Measurements from ENCODE around the gene MAMDC2. TPM values are rescaled to one million over a fixed set of nuclear protein-coding genes. Genes with fewer than 3 reads are reported as not detected.
"Not testable (repeated sequence)": the region's sequence is repeated elsewhere in the genome, so short reads cannot be mapped to it uniquely, and the experiment has no call there.

The MAMDC2 gene
- polyA plus RNA-seq, 2 donors = 3.3 to 7.0 TPM

DNA sequence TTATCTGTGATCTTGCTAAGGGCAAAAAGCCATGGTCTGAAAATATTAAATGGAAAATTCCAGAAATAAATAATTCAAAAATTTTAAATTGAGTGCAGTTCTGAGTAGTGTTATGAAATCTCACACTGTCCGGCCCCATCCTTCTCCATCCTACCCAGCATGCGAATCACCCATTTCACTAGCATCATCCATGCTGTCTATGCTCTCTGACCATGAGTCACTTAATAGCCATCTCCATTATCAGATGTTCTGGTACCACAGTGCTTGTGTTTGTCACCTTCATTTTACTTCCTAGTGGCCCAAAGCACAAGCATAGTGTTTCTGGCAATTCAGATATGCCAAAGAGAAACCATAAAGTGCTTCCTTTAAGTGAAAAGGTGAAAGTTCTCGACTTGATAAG is 151.8 kb downstream of the MAMDC2 start:
- 86 to 91% methylated on average over 3 of the region's 3 CpGs for WGBS, 2 donors

GRCh38 chr9:70197216-70198044 is 153.8 kb downstream of the MAMDC2 start:
- Histone ChIP-seq H3K4me1 (ENCODE audit: control insufficient read depth in 2 of 2, insufficient read depth in 2 of 2, low read length in 1 of 2) (no peaks in the 10 kb centered on the region), H3K9me3 (ENCODE audit: control insufficient read depth in 2 of 2, insufficient read depth in 1 of 2, low read depth in 1 of 2, low read length in 1 of 2) (no peaks in the 10 kb centered on the region), H3K27me3 (ENCODE audit: control insufficient read depth in 1 of 2, insufficient read depth in 2 of 2, low read length in 2 of 2) (no peaks in the 10 kb centered on the region), H3K27ac (ENCODE audit: low read depth in 2 of 2, low read length in 1 of 2) (no peak overlapping the region), H3K36me3 (ENCODE audit: control insufficient read depth in 2 of 2, insufficient read depth in 2 of 2, low read length in 1 of 2) (no peaks in the 10 kb centered on the region), H3K4me3 (ENCODE audit: low read depth in 1 of 2, low read length in 2 of 2) (no peak overlapping the region)
- 77 to 84% methylated on average over 9 of the region's 9 CpGs for WGBS, 2 donors

More for the DNA sequence above, 151.8 kb downstream of the MAMDC2 start:
- Histone ChIP-seq H3K36me3 (ENCODE audit: control insufficient read depth in 2 of 2, insufficient read depth in 2 of 2, low read length in 1 of 2) (no peaks in the 10 kb centered on the region), H3K9me3 (ENCODE audit: control insufficient read depth in 2 of 2, insufficient read depth in 1 of 2, low read depth in 1 of 2, low read length in 1 of 2) (no peaks in the 10 kb centered on the region), H3K4me3 (ENCODE audit: low read depth in 1 of 2, low read length in 2 of 2) (no peak overlapping the region), H3K4me1 (ENCODE audit: control insufficient read depth in 2 of 2, insufficient read depth in 2 of 2, low read length in 1 of 2) (no peaks in the 10 kb centered on the region), H3K27me3 (ENCODE audit: control insufficient read depth in 1 of 2, insufficient read depth in 2 of 2, low read length in 2 of 2) (no peaks in the 10 kb centered on the region), H3K27ac (ENCODE audit: low read depth in 2 of 2, low read length in 1 of 2) (no peak overlapping the region)

DNA sequence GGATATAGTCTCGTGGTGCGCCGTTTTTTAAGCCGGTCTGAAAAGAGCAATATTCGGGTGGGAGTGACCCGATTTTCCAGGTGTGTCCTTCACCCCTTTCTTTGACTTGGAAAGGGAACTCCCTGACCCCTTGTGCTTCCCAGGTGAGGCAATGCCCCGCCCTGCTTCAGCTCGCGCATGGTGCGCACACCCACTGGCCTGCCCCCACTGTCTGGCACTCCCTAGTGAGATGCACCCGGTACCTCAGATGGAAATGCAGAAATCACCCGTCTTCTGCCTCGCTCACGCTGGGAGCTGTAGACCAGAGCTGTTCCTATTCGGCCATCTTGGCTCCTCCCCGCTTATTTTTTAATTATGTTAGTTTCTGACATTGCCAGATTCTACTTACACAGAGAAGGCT is 161.1 kb downstream of the MAMDC2 start:
- 61 to 80% methylated on average over 16 of the region's 16 CpGs for WGBS, 2 donors
- H3K4me1 ChIP-seq (ENCODE audit: control insufficient read depth in 2 of 2, insufficient read depth in 2 of 2, low read length in 1 of 2); H3K36me3 ChIP-seq (ENCODE audit: control insufficient read depth in 2 of 2, insufficient read depth in 2 of 2, low read length in 1 of 2); H3K27me3 ChIP-seq (ENCODE audit: control insufficient read depth in 1 of 2, insufficient read depth in 2 of 2, low read length in 2 of 2); H3K9me3 ChIP-seq (ENCODE audit: control insufficient read depth in 2 of 2, insufficient read depth in 1 of 2, low read depth in 1 of 2, low read length in 1 of 2): not testable (repeated sequence)
- Histone ChIP-seq H3K27ac (ENCODE audit: low read depth in 2 of 2, low read length in 1 of 2) (peak overlapping the region; percentile 49 to 86), H3K4me3 (ENCODE audit: low read depth in 1 of 2, low read length in 2 of 2) (peak overlapping the region in 1 of 2 donors; percentile 28)

- H3K36me3 ChIP-seq (ENCODE audit: control insufficient read depth in 2 of 2, insufficient read depth in 2 of 2, low read length in 1 of 2) = no peaks in the 10 kb centered on the region
- no peaks in the 10 kb centered on the region for H3K27me3 ChIP-seq (ENCODE audit: control insufficient read depth in 1 of 2, insufficient read depth in 2 of 2, low read length in 2 of 2)
- H3K4me3 ChIP-seq (ENCODE audit: low read depth in 1 of 2, low read length in 2 of 2) = no peak overlapping the region
- H3K27ac ChIP-seq (ENCODE audit: low read depth in 2 of 2, low read length in 1 of 2) = peak overlapping the region; percentile 86 to 90
- 44 to 53% methylated on average over 3 of the region's 3 CpGs for WGBS, 2 donors
- H3K9me3 ChIP-seq (ENCODE audit: control insufficient read depth in 2 of 2, insufficient read depth in 1 of 2, low read depth in 1 of 2, low read length in 1 of 2) = no peaks in the 10 kb centered on the region
- no peaks in the 10 kb centered on the region for H3K4me1 ChIP-seq (ENCODE audit: control insufficient read depth in 2 of 2, insufficient read depth in 2 of 2, low read length in 1 of 2)
Measured at GRCh38 chr9:70205366-70206020, 161.8 kb downstream of the MAMDC2 start.

DNA sequence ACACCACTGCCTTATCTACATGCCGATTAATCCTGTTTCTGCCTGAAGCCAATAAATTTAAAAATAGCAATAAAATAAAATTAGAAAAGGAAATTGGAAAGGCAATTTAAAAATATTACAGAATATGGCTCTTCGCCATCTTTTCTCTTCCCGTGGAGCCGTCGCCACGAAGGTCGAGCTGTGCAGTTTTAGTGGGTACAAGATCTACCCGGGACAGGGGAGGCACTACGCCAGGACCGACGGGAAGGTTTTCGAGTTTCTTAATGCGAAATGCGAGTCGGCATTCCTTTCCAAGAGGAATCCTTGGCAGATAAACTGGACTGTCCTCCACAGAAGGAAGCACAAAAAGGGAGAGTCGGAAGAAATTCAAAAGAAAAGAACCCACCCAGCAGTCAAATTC is 173.4 kb downstream of the MAMDC2 start:
- Histone ChIP-seq H3K9me3 (ENCODE audit: control insufficient read depth in 2 of 2, insufficient read depth in 1 of 2, low read depth in 1 of 2, low read length in 1 of 2) (peaks cover 0 to 3% of the 10 kb centered on the region in 2 donors), H3K27ac (ENCODE audit: low read depth in 2 of 2, low read length in 1 of 2) (no peak overlapping the region), H3K4me1 (ENCODE audit: control insufficient read depth in 2 of 2, insufficient read depth in 2 of 2, low read length in 1 of 2) (no peaks in the 10 kb centered on the region), H3K36me3 (ENCODE audit: control insufficient read depth in 2 of 2, insufficient read depth in 2 of 2, low read length in 1 of 2) (no peaks in the 10 kb centered on the region), H3K4me3 (ENCODE audit: low read depth in 1 of 2, low read length in 2 of 2) (no peak overlapping the region), H3K27me3 (ENCODE audit: control insufficient read depth in 1 of 2, insufficient read depth in 2 of 2, low read length in 2 of 2) (no peaks in the 10 kb centered on the region)
- 93 to 96% methylated on average over 16 of the region's 16 CpGs for WGBS, 2 donors

DNA sequence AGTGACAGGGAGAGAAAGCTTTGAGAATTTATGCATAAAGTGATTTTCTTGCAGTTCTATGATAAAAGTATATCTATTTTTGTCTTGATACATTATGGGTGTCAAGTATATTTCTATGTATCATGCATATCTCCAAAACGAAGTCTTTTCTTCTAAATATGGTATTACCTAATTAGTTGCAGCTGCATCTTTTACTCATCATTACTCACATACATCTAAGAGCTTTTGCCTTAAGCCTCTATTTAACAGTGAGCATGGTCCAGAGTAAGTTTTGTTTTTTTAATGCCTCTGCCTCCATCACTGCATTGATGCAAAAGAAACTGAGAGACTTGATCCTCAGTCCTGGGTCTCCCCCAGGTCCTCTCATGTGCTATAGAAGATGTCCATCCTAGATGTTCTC is 175.1 kb downstream of the MAMDC2 start:
- WGBS, 2 donors = 63 to 76% methylated on average over 1 of the region's 1 CpG
- no peaks in the 10 kb centered on the region for H3K36me3 ChIP-seq (ENCODE audit: control insufficient read depth in 2 of 2, insufficient read depth in 2 of 2, low read length in 1 of 2)
- no peak overlapping the region for H3K27ac ChIP-seq (ENCODE audit: low read depth in 2 of 2, low read length in 1 of 2)
- H3K9me3 ChIP-seq (ENCODE audit: control insufficient read depth in 2 of 2, insufficient read depth in 1 of 2, low read depth in 1 of 2, low read length in 1 of 2) = no peaks in the 10 kb centered on the region
- H3K4me3 ChIP-seq (ENCODE audit: low read depth in 1 of 2, low read length in 2 of 2) = no peak overlapping the region
- no peaks in the 10 kb centered on the region for H3K27me3 ChIP-seq (ENCODE audit: control insufficient read depth in 1 of 2, insufficient read depth in 2 of 2, low read length in 2 of 2)
- H3K4me1 ChIP-seq (ENCODE audit: control insufficient read depth in 2 of 2, insufficient read depth in 2 of 2, low read length in 1 of 2) = no peaks in the 10 kb centered on the region

- H3K4me3 ChIP-seq (ENCODE audit: low read depth in 1 of 2, low read length in 2 of 2) = no peak overlapping the region
- no peaks in the 10 kb centered on the region for H3K4me1 ChIP-seq (ENCODE audit: control insufficient read depth in 2 of 2, insufficient read depth in 2 of 2, low read length in 1 of 2)
- no peaks in the 10 kb centered on the region for H3K9me3 ChIP-seq (ENCODE audit: control insufficient read depth in 2 of 2, insufficient read depth in 1 of 2, low read depth in 1 of 2, low read length in 1 of 2)
- no peak overlapping the region for H3K27ac ChIP-seq (ENCODE audit: low read depth in 2 of 2, low read length in 1 of 2)
- no peaks in the 10 kb centered on the region for H3K27me3 ChIP-seq (ENCODE audit: control insufficient read depth in 1 of 2, insufficient read depth in 2 of 2, low read length in 2 of 2)
- WGBS, 2 donors = 92% methylated on average over 2 of the region's 2 CpGs
- no peaks in the 10 kb centered on the region for H3K36me3 ChIP-seq (ENCODE audit: control insufficient read depth in 2 of 2, insufficient read depth in 2 of 2, low read length in 1 of 2)
Measured at GRCh38 chr9:70220216-70220615, 176.6 kb downstream of the MAMDC2 start.

- no peak overlapping the region for H3K4me3 ChIP-seq (ENCODE audit: low read depth in 1 of 2, low read length in 2 of 2)
- no peaks in the 10 kb centered on the region for H3K9me3 ChIP-seq (ENCODE audit: control insufficient read depth in 2 of 2, insufficient read depth in 1 of 2, low read depth in 1 of 2, low read length in 1 of 2)
- no peaks in the 10 kb centered on the region for H3K27me3 ChIP-seq (ENCODE audit: control insufficient read depth in 1 of 2, insufficient read depth in 2 of 2, low read length in 2 of 2)
- no peaks in the 10 kb centered on the region for H3K36me3 ChIP-seq (ENCODE audit: control insufficient read depth in 2 of 2, insufficient read depth in 2 of 2, low read length in 1 of 2)
- H3K4me1 ChIP-seq (ENCODE audit: control insufficient read depth in 2 of 2, insufficient read depth in 2 of 2, low read length in 1 of 2) = no peaks in the 10 kb centered on the region
- WGBS, 2 donors = 65 to 75% methylated on average over 1 of the region's 1 CpG
- no peak overlapping the region for H3K27ac ChIP-seq (ENCODE audit: low read depth in 2 of 2, low read length in 1 of 2)
Measured at GRCh38 chr9:70222354-70222753, 178.7 kb downstream of the MAMDC2 start.

GRCh38 chr9:70228118-70228517 is 184.5 kb downstream of the MAMDC2 start:
- Histone ChIP-seq H3K27me3 (ENCODE audit: control insufficient read depth in 1 of 2, insufficient read depth in 2 of 2, low read length in 2 of 2) (no peaks in the 10 kb centered on the region), H3K4me3 (ENCODE audit: low read depth in 1 of 2, low read length in 2 of 2) (no peak overlapping the region), H3K36me3 (ENCODE audit: control insufficient read depth in 2 of 2, insufficient read depth in 2 of 2, low read length in 1 of 2) (no peaks in the 10 kb centered on the region), H3K9me3 (ENCODE audit: control insufficient read depth in 2 of 2, insufficient read depth in 1 of 2, low read depth in 1 of 2, low read length in 1 of 2) (no peaks in the 10 kb centered on the region), H3K27ac (ENCODE audit: low read depth in 2 of 2, low read length in 1 of 2) (no peak overlapping the region), H3K4me1 (ENCODE audit: control insufficient read depth in 2 of 2, insufficient read depth in 2 of 2, low read length in 1 of 2) (no peaks in the 10 kb centered on the region)
- 52 to 77% methylated on average over 2 of the region's 2 CpGs for WGBS, 2 donors

- no peaks in the 10 kb centered on the region for H3K27me3 ChIP-seq (ENCODE audit: control insufficient read depth in 1 of 2, insufficient read depth in 2 of 2, low read length in 2 of 2)
- no peaks in the 10 kb centered on the region for H3K9me3 ChIP-seq (ENCODE audit: control insufficient read depth in 2 of 2, insufficient read depth in 1 of 2, low read depth in 1 of 2, low read length in 1 of 2)
- H3K36me3 ChIP-seq (ENCODE audit: control insufficient read depth in 2 of 2, insufficient read depth in 2 of 2, low read length in 1 of 2) = no peaks in the 10 kb centered on the region
- H3K4me3 ChIP-seq (ENCODE audit: low read depth in 1 of 2, low read length in 2 of 2) = no peak overlapping the region
- no peak overlapping the region for H3K27ac ChIP-seq (ENCODE audit: low read depth in 2 of 2, low read length in 1 of 2)
- WGBS, 2 donors = 68 to 77% methylated on average over 2 of the region's 2 CpGs
- H3K4me1 ChIP-seq (ENCODE audit: control insufficient read depth in 2 of 2, insufficient read depth in 2 of 2, low read length in 1 of 2) = no peaks in the 10 kb centered on the region
Measured at GRCh38 chr9:70228611-70229010, 185.0 kb downstream of the MAMDC2 start.

Measured in esophagus (tissue), 2 donors.